ACC112 (cell line): Measurements from ENCODE around the gene HHIPL1.
"Not testable (repeated sequence)": the region's sequence is repeated elsewhere in the genome, so short reads cannot be mapped to it uniquely, and the experiment has no call there.

Experiments
- H2AFZ ChIP-seq: fragments of 200-600 bp; sonication (generic); one replicate; pipeline ENCODE4 v1.6.0; 2017; ENCODE audit warnings: antibody characterized with exemption, low read length; ENCODE audit not compliant: unreplicated experiment
- H3K27ac ChIP-seq: fragments of 200-600 bp; sonication (generic); 2 replicates; pipeline ENCODE4 v1.5.1; 2014; ENCODE audit warnings: low read depth, mild to moderate bottlenecking, antibody characterized with exemption, low read length, moderate library complexity
- H3K27me3 ChIP-seq: fragments of 200-600 bp; sonication (generic); 2 replicates; pipeline ENCODE4 v1.6.1; 2014; ENCODE audit warnings: mild to moderate bottlenecking, antibody characterized with exemption, low read length, moderate library complexity, mixed read lengths; ENCODE audit not compliant: insufficient read depth
- H3K36me3 ChIP-seq: fragments of 200-600 bp; sonication (generic); 2 replicates; pipeline ENCODE4 v1.6.1; 2016; ENCODE audit warnings: mild to moderate bottlenecking, antibody characterized with exemption, low read length, moderate library complexity, mixed read lengths; ENCODE audit not compliant: insufficient read depth
- H3K4me1 ChIP-seq: fragments of 200-600 bp; sonication (generic); one replicate; pipeline ENCODE4 v1.6.1; 2016; ENCODE audit warnings: low read length, mixed read lengths; ENCODE audit not compliant: insufficient read depth, unreplicated experiment, control insufficient read depth
- H3K4me3 ChIP-seq: fragments of 200-600 bp; sonication (generic); 2 replicates; pipeline ENCODE4 v1.5.1; 2014; ENCODE audit warnings: mild to moderate bottlenecking, low read depth, low read length
- H3K79me2 ChIP-seq: fragments of 200-600 bp; sonication (generic); one replicate; pipeline ENCODE4 v1.6.0; 2016; ENCODE audit warnings: low read length; ENCODE audit not compliant: control insufficient read depth, unreplicated experiment, insufficient read depth

The HHIPL1 gene

DNA sequence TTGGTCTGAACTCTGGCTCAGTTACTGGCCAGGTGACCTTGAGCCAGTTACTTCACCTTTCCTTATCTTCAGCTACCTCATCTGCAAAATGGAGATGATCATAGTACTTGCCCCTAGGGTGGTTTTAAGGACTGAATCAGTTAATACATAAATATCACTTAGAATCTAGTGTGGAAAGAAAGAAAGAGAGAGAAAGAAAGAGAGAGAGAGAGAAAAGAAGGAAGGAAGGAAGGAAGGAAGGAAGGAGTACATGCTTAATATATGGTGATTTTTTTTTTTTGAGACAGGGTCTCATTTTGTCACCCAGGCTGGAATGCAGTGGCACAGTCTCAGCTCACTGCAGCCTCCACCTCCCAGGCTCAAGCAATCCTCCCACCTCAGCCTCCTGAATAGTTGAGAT, 16.3 kb downstream of the HHIPL1 start:
- H3K27ac ChIP-seq, H3K36me3 ChIP-seq, H3K4me1 ChIP-seq, H3K79me2 ChIP-seq, H3K27me3 ChIP-seq, H2AFZ ChIP-seq, H3K4me3 ChIP-seq: not testable (repeated sequence)

DNA sequence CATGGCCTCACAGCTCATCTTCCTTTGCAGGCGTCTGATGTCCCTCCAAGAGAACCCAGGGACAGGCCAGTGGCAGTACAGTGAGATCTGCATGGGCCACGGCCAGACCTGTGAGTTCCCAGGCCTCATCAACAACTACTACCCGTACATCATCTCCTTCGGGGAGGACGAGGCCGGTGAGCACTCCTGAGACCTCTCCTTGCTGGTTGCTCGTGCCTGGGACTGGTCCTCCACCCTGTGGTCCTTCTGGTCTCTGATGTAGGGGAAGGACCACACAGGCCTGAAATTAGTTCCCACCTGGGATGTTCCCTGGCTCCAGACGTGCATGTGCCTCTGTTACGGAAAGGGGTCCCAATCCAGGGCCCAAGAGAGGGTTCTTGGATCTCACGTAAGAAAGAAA, 17.9 kb downstream of the HHIPL1 start:
- no peaks in the 10 kb centered on the region for H3K79me2 ChIP-seq
- H3K27ac ChIP-seq = no peak overlapping the region
- no peak overlapping the region for H3K4me3 ChIP-seq
- H3K4me1 ChIP-seq = peaks cover 8% of the 10 kb centered on the region
- no peak overlapping the region for H2AFZ ChIP-seq
- no peaks in the 10 kb centered on the region for H3K27me3 ChIP-seq
- peaks cover 6% of the 10 kb centered on the region; the same call in 1 of the 2 replicates for H3K36me3 ChIP-seq

DNA sequence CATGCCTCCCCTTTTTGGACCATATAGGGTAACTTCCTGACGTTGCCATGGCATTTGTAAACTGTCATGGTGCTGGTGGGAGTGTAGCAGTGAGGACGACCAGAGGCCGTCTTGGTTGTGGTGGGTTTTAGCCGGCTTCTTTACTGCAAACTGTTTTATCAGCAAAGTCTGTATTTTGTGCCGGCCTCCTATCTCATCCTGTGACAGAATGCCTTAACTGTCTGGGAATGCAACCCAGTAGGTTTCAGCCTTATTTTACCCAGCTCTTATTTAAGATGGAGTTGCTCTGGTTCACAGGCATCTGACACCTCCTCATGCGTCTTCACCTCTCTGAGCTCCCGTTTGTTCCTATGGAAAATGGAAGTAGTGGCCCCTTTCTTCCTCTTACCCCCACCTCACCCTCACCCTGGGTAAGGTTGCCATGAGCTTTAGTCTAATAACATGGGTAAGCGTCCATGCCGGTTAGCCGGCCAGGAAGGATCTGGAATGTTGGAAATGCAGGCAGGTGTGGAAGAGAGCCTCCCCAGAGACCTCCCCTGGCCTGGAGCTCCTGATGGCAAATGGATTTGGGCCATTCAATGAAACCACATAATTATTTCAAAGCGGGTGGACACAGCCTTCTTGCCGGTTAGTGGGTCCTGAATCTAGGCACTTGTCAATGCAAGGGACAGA, 18.6 kb downstream of the HHIPL1 start:
- H3K79me2 ChIP-seq = no peaks in the 10 kb centered on the region
- no peak overlapping the region for H3K27ac ChIP-seq
- H3K4me3 ChIP-seq = no peak overlapping the region
- no peaks in the 10 kb centered on the region for H3K27me3 ChIP-seq
- H3K4me1 ChIP-seq = peaks cover 8% of the 10 kb centered on the region
- peaks cover 6% of the 10 kb centered on the region; the same call in 1 of the 2 replicates for H3K36me3 ChIP-seq
- H2AFZ ChIP-seq = no peak overlapping the region

GRCh38 chr14:99664058-99664936, 19.4 kb downstream of the HHIPL1 start:
- Histone ChIP-seq H3K79me2 (no peaks in the 10 kb centered on the region), H3K36me3 (peaks cover 6% of the 10 kb centered on the region; the same call in 1 of the 2 replicates), H3K4me1 (peaks cover 8% of the 10 kb centered on the region), H3K27ac (no peak overlapping the region), H3K27me3 (no peaks in the 10 kb centered on the region), H3K4me3 (no peak overlapping the region), H2AFZ (no peak overlapping the region)

DNA sequence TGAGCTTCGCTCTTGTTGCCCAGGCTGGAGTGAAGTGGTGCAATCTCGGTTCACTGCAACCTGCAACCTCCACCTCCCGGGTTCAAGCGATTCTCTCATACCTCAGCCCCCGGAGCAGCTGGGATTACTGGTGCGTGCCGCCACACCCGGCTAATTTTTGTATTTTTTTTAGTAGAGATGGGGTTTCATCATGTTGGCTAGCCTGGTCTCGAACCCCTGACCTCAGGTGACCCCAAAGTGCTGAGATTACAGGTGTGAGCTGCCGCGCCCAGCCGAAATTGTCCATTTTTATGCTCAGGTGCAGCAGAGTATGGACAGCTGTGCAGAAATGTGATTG, 20.0 kb downstream of the HHIPL1 start:
- Histone ChIP-seq H2AFZ (no peak overlapping the region), H3K36me3 (peaks cover 6% of the 10 kb centered on the region; the same call in 1 of the 2 replicates), H3K79me2 (no peaks in the 10 kb centered on the region), H3K4me3 (no peak overlapping the region), H3K27ac (no peak overlapping the region), H3K27me3 (no peaks in the 10 kb centered on the region), H3K4me1 (peaks cover 8% of the 10 kb centered on the region)

DNA sequence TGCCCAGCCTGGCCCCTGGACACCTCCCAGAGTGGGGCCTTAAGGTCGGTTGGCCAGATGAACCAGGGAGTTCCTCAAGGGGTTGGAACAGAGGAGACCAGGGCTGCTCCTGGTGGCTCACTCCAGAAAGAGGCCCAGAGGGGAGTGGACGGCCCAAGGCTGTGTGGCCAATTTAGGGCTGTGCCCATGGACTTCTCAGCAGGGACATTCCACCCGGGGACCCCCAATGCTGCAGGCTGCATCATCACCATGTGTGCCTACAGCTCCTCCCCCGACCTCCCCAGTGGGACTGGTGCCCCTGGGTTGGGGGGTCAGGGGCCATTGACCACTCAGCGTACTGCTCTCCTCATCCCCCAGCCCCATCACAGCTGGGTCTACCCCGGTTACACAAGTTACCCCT, 21.6 kb downstream of the HHIPL1 start:
- H3K79me2 ChIP-seq = no peaks in the 10 kb centered on the region
- H3K36me3 ChIP-seq = peaks cover 5% of the 10 kb centered on the region; the same call in 1 of the 2 replicates
- peaks cover 12% of the 10 kb centered on the region for H3K4me1 ChIP-seq
- H3K27ac ChIP-seq = no peak overlapping the region
- no peak overlapping the region for H2AFZ ChIP-seq
- H3K4me3 ChIP-seq = no peak overlapping the region
- no peaks in the 10 kb centered on the region for H3K27me3 ChIP-seq

DNA sequence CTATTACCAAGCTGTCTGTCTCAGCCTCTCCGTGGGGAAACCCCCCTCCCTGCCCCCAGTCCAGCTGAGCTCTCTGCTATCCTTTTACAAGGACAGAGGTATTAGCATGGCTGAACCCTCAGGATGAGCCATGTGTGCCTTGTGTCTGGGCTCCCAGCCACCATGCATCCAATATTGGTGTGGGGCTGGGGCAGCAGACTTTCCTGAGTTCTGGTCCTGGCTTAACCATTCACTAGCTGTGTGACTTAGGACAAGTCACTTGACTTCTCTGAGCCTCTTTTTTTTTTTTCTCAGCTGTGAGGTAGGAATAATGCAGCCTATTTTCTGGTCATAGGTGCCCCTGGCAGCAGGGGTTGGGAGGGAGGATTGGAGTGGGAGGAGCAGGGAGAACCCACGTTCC, 22.1 kb downstream of the HHIPL1 start:
- Histone ChIP-seq H3K79me2 (no peaks in the 10 kb centered on the region), H3K27ac (no peak overlapping the region), H3K27me3 (no peaks in the 10 kb centered on the region), H3K4me3 (no peak overlapping the region), H3K36me3 (no peaks in the 10 kb centered on the region; the same call in 1 of the 2 replicates), H2AFZ (no peak overlapping the region), H3K4me1 (peaks cover 14% of the 10 kb centered on the region)

DNA sequence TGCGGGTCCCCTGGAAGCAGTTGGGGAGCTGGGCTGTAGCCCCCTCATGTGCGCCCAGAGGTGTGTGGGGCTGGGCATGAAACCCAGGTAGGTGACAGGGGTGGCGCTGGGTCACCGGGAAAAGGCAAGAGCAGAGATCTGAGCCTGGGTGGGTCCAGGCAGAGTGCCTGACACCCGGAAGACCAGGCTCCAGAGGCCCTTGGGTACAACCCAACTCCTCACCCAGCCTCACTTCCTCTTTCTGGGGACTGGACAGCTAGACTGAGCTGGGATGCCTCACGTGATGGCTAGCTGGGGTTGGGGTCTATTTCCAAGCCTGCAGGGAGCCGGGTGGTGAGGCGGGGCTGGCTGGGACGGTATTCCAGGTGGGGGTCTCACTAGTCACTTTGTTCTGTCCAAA, 22.9 kb downstream of the HHIPL1 start:
- Histone ChIP-seq H3K27ac (no peak overlapping the region), H3K79me2 (no peaks in the 10 kb centered on the region), H3K4me3 (no peak overlapping the region), H3K4me1 (peaks cover 14% of the 10 kb centered on the region), H3K36me3 (no peaks in the 10 kb centered on the region), H3K27me3 (no peaks in the 10 kb centered on the region), H2AFZ (no peak overlapping the region)

DNA sequence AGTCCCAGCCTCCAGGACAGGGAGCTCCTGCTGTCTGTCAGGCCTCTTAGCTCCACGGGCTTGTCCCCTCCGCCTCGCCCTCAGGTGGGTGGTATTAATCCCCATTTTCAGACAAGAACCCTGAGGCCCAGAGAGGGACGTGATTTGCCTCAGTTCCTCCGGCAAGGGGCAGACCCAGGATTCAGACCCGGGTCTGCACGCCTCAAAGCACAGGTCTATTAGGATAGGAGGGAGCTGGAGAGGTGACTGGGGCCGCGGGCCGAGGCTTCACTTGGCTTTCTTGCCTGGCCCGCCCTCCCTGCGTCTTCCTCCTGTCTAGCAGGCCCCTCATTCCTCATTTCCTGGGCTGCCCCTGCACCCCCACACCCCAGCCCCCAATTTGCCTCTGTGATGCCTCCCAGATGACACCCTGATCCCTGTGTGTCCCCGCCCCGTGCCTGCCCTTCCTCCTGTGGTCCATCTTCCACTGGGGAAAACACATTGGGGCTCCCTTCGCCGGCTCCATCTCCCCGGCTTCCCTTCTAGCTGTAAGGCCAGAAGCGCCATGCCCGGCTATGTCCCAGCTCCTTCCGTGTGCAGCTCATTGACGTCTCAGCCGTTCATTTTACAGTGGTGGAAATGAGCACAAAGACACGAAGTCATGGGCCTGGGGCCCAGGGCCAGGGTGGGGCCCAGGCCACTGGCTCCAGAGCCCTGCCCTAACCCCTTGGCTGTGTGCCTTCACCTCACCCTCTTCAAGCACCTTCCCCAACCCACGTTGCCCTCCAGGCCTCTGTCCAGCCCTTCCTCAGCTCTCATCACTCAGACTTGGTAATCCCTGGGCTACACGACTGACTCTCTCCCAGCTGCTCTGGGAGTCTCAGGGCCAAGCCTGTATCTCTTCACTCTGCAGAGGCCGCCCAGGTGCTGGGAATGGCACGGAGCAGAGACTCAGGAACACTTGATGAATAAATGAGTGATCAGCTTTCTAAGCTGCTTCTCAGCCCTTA, 23.7 kb downstream of the HHIPL1 start:
- no peak overlapping the region for H3K27ac ChIP-seq
- no peak overlapping the region for H3K4me3 ChIP-seq
- no peaks in the 10 kb centered on the region for H3K36me3 ChIP-seq
- H3K4me1 ChIP-seq = peaks cover 14% of the 10 kb centered on the region
- H3K27me3 ChIP-seq = no peaks in the 10 kb centered on the region
- no peak overlapping the region for H2AFZ ChIP-seq
- H3K79me2 ChIP-seq = no peaks in the 10 kb centered on the region
